GM12872 (cell line): ENCODE measurements around the gene LATS1.

Experiments
- CTCF ChIP-seq: IDR thresholded peaks from 3 replicates; pipeline ENCODE4 v1.5.1; 2011; ENCODE audit warnings: low read depth, mild to moderate bottlenecking, low read length, moderate library complexity; ENCODE audit not compliant: insufficient read depth

LATS1 gene

GRCh38 chr6:149752600-149753373 is 34.9 kb upstream of the LATS1 start:
- TF ChIP-seq CTCF = no peak

DNA sequence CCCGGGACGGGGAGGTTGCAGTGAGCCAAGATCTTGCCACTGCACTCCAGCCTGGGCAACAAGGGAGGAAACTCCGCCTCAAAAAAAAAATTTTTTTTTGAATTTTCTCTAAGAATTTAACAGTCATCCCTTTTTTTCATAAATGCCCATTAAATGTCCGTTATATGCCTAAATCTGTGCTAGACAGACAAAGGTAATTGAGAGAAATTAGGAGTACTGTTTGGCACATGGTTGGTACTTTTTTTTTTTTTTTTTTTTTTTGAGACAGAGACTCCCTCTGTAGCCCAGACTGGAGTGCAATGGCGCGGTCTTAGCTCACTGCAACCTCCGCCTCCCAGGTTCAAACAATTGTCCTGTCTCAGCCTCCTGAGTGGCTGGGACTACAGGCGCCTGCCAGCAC is 33.3 kb upstream of the LATS1 start:
- TF ChIP-seq CTCF = no peak

- TF ChIP-seq CTCF = no peak
Measured at GRCh38 chr6:149750136-149750609, 32.3 kb upstream of the LATS1 start.

GRCh38 chr6:149749594-149750135 is 31.8 kb upstream of the LATS1 start, which contains the start of gene PCMT1:
Gene PCMT1 (plus strand): TSS chr6:149749741. CDS start chr6:149749902, 161 bp downstream.
- TF ChIP-seq CTCF = no peak

DNA sequence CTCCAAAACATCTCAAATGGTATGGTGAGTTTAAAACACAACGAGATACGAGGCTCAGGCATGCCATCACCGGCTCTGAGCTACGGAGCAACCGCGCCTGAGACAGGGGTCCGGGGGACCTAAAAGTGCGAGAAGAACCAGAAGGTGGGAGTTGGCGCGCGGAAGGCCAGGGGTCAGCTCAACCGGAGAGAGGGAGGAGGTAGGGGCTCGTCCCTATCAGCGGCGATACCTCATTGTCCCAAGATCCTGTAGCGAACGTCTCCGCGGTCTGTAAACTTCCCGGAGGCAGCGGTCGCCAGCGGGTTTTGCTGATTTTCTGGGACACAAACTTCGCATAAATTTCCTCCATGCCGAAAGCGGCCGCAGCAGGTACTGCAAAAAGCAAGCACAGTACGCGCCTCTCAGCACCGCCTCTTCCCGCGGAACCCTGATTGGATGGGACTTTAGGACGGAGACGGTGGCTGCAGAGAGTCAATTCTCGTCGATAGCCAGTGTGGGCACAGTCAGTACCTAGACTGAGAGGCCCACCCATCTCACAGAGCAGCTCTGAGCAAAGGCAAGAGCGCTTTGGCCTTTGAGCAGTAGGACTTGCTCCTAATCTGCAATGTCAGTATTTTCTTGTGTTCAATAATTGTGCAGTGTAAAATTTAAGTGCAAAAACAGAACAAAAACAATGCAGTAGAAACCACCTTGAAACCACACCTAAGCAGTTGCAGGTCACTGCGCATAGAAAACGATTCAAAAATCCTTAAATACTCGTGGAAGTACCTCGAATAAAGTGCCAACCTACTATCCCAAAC is 28.4 kb upstream of the LATS1 start, which contains the start of gene NUP43:
Gene NUP43 (minus strand): TSS at position 383 of the 800 bp plus-strand sequence. CDS start 34 bp downstream, at position 349.
- TF ChIP-seq CTCF = peak; percentile 59

- TF ChIP-seq CTCF = no peak
Measured at GRCh38 chr6:149734915-149735314, 17.0 kb upstream of the LATS1 start.
